HG03060 (cell line): ENCODE measurements around the gene KIF3B.
"Not testable (repeated sequence)": the region's sequence is repeated elsewhere in the genome, so short reads cannot be mapped to it uniquely, and the experiment has no call there.

Experiments used
- ATAC-seq: cut with Tn5 transposase; IDR thresholded peaks from one replicate; pipeline ENCODE4 v1.9.1; 2021; ENCODE audit warnings: low read depth, moderate number of reproducible peaks; ENCODE audit not compliant: unreplicated experiment

Gene KIF3B

DNA sequence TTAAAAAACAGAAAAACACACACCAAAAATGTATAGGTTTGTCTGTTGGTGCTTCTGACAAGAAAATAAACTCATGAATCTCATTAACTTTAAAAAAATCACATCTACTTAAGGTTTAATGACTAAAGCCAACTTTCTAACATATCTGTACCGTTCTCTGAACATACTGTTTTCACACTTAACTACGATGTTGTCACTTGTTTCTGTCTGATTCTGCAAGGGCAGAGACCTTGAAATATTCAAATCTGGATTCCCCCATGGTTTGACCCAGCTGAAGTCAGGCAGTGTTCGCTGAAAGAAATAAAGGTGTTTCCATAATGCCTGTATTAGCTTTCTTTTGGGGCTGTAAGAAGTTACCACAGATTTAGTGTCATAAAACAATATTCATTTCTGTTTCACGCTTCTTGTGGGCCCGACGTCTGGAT lies 78.0 kb downstream of the KIF3B start:
- ATAC-seq, result no peak

GRCh38 chr20:32355907-32356621 lies 78.6 kb downstream of the KIF3B start:
- ATAC-seq, result not testable (repeated sequence)

GRCh38 chr20:32356622-32357374 lies 79.3 kb downstream of the KIF3B start:
- no peak for ATAC-seq

- ATAC-seq, result peak; percentile 27
Measured at GRCh38 chr20:32357375-32357868, 80.0 kb downstream of the KIF3B start.

- ATAC-seq, result peak; percentile 42
Measured at GRCh38 chr20:32357869-32358631, 80.6 kb downstream of the KIF3B start, which contains the start of gene ASXL1. TSS of gene ASXL1 (plus strand) at chr20:32358331. CDS start at chr20:32358776, 445 bp downstream.

- ATAC-seq, result no peak
Measured at GRCh38 chr20:32358632-32358882, 81.1 kb downstream of the KIF3B start.

GRCh38 chr20:32358883-32359632 lies 81.6 kb downstream of the KIF3B start:
- ATAC-seq, result no peak

GRCh38 chr20:32359633-32360332 lies 82.3 kb downstream of the KIF3B start:
- no peak for ATAC-seq

DNA sequence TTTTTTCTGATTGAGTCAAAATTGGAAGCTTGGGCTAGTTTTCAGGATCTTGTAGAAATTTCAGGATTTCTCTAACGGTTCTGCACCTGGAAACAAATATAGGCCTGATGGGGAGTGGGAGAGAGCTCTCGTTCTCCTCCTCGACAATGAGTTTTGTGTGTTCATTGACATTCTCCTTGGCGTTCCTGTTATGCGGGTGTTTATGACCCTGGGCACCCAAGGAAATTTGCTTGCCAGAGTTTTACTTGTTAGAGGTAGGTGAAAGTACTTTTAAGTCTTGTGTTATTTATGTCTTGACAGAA lies 82.8 kb downstream of the KIF3B start:
- ATAC-seq, result no peak

GRCh38 chr20:32362901-32363364 lies 85.5 kb downstream of the KIF3B start:
- no peak for ATAC-seq

- ATAC-seq, result no peak
Measured at GRCh38 chr20:32363492-32363891, 86.0 kb downstream of the KIF3B start.

- ATAC-seq, result no peak
Measured at GRCh38 chr20:32364554-32365208, 87.2 kb downstream of the KIF3B start.

GRCh38 chr20:32365564-32365963 lies 88.1 kb downstream of the KIF3B start:
- no peak for ATAC-seq

DNA sequence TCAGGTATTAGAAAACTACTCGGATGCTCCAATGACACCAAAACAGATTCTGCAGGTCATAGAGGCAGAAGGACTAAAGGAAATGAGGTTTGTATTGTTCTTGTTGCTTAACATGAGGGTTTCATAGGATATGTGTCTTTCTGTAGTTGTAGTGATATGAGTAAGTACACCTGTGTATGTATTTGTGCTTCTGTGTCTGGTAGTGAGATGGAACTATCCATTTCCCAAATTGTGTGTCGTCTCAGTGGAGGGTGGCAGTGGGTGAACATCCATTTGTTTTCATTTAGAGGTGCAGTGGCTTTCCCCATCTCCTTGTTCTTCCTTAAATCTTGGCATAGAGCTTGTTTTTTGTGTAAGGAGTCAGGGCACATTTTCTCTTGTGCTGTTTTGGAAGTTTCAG lies 88.9 kb downstream of the KIF3B start:
- no peak for ATAC-seq

DNA sequence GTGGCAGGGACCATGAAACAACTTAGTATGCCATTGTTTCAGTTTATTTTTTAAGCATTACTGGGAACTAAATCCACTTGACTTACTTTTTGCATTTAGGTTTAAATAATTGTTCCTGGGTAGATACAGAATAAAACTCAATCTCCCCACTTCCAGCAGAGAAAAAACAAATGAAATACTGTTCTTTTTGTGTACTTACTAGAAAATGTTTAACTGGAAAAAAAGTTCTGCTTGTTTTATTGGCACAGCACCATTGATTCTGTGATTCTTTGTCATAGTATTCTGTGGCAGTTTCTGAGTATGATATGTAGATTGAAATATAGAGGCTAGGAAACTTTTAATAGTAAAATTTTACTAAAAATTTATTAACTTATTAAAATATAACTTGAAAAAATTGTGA lies 90.9 kb downstream of the KIF3B start:
- no peak for ATAC-seq

DNA sequence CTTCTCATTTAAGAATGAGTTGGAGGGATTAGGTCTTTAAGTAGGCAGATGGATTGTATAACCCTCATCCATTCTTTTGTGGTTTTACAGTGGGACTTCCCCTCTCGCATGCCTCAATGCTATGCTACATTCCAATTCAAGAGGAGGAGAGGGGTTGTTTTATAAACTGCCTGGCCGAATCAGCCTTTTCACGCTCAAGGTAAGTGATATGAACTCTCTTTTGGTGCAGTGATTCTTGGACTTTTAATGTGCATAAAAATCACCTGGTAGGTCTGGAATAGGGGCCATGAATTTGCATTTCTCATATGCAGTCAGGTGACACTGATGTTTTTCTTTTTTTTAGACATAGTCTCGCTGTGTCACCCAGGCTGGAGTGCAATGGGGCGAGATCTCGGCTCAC lies 91.5 kb downstream of the KIF3B start:
- no peak for ATAC-seq

GRCh38 chr20:32370897-32371296 lies 93.4 kb downstream of the KIF3B start:
- no peak for ATAC-seq

DNA sequence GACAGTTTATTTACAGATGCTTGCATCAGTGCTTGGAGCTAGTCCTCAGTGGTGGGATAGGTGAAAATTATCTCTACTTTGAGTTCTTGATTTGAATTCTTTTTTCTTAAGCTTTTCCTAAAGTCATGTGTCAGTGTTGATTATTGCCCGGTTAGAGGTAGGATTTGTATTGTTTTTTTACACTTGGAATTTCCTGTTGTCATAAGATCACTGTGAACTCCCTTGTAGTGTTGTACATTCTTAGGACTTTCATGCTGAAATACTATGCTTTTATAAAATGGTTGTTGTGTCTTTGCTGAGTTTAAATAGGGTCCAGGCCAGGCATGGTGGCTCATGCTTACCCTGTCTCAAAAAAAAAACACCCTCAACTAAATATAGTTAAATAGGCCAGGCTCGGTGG lies 101.0 kb downstream of the KIF3B start:
- no peak for ATAC-seq

- ATAC-seq, result not testable (repeated sequence)
Measured at GRCh38 chr20:32380037-32380436, 102.6 kb downstream of the KIF3B start.

DNA sequence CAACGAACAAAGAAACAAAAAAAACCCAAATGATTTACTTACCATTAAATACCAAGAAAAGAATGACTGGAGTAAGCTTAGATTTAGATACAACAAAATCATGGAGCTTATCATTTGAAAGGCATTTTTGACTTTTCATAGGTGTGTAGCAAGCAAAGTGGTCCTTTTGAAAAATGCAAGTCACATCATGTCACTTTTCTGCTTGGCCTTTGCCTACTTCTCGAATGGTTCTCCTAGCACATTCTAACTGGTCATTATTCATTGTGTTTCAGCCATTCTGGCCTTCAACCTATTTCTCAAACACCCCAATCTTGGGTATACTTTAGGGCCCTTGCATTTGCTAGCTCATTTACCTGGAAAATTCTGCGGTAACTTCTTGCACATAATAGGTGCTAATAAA lies 103.3 kb downstream of the KIF3B start:
- no peak for ATAC-seq
